HEK293 (cell line): Measurements from ENCODE around the gene FAM117B.

Experiments used
- CTCF ChIP-seq: fragments of 450-650 bp; formaldehyde crosslinking; IDR thresholded peaks from 2 replicates; pipeline ENCODE4 v1.5.1; 2016; ENCODE audit warnings: missing biosample characterization, missing genetic modification characterization
- ZNF175 ChIP-seq: fragments of 450-650 bp; formaldehyde crosslinking; IDR thresholded peaks from 2 replicates; pipeline ENCODE4 v1.5.1; 2016; ENCODE audit warnings: missing biosample characterization, missing genetic modification characterization
- ZNF629 ChIP-seq: fragments of 450-650 bp; formaldehyde crosslinking; IDR thresholded peaks from 2 replicates; pipeline ENCODE4 v1.5.1; 2017; ENCODE audit warnings: missing biosample characterization, missing genetic modification characterization

GRCh38 chr2:202599105-202599504 is 35.7 kb upstream of the FAM117B start:
- TF ChIP-seq ZNF629 (tag by site-specific recombination) (no peak), CTCF (tag by site-specific recombination) (no peak), ZNF175 (no peak)
